ENCODE data around the gene MXI1.

DNA sequence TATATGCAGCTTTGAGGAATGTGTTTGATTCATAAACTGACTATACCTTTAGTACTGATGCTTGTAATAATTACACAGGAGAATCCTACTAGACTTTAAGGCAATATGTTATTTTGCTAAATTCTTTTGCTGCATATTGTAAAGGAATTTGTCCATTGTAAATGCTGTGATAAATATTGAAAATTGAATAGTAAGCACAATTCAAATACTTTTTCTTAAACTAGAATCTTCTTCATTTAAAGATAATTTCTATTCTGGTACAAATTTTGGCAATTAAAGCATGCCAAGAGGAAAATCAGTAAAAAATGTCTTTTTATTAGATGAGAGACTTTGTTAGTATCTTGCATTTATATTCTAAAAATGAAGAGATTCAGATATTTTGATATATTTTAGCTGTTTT is 51.9 kb downstream of the MXI1 start:
- TF ChIP-seq, protein P1, sequence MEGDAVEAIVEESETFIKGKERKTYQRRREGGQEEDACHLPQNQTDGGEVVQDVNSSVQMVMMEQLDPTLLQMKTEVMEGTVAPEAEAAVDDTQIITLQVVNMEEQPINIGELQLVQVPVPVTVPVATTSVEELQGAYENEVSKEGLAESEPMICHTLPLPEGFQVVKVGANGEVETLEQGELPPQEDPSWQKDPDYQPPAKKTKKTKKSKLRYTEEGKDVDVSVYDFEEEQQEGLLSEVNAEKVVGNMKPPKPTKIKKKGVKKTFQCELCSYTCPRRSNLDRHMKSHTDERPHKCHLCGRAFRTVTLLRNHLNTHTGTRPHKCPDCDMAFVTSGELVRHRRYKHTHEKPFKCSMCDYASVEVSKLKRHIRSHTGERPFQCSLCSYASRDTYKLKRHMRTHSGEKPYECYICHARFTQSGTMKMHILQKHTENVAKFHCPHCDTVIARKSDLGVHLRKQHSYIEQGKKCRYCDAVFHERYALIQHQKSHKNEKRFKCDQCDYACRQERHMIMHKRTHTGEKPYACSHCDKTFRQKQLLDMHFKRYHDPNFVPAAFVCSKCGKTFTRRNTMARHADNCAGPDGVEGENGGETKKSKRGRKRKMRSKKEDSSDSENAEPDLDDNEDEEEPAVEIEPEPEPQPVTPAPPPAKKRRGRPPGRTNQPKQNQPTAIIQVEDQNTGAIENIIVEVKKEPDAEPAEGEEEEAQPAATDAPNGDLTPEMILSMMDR (IDR thresholded peaks at IDR 0.05) = no peak
- TF ChIP-seq POLR2A (IDR thresholded peaks at IDR 0.05) = no peak

All from uterus (tissue), 2 donors.